Mucosa of descending colon (tissue), 3 donors: ENCODE results near the gene CACNA1C. TPM values are rescaled to one million over a fixed set of nuclear protein-coding genes. Genes with fewer than 3 reads are reported as not detected.

Experiments used
- ATAC-seq: fragments of 200-7000 bp; cut with Tn5 transposase; one replicate; pipeline ENCODE4 v1.9.1; 2020; ENCODE audit warnings: mild to moderate bottlenecking, moderate library complexity
- DNase-seq, 3 donors: peaks; one replicate each; pipeline ENCODE4 v3.0.0-alpha.2; 2020
- H3K36me3 ChIP-seq: fragments of 200-600 bp; one replicate; pipeline ENCODE4 v1.8.0; 2021; ENCODE audit warnings: low read depth, mild to moderate bottlenecking
- H3K4me1 ChIP-seq: fragments of 200-600 bp; one replicate; pipeline ENCODE4 v1.8.0; 2021; ENCODE audit warnings: low read depth, mild to moderate bottlenecking
- H3K4me3 ChIP-seq: fragments of 200-600 bp; one replicate; pipeline ENCODE4 v1.8.0; 2021; ENCODE audit warnings: mild to moderate bottlenecking
- H3K9me3 ChIP-seq: fragments of 200-600 bp; one replicate; pipeline ENCODE4 v1.8.0; 2021; ENCODE audit warnings: mild to moderate bottlenecking
- CTCF ChIP-seq: fragments of 200-600 bp; IDR thresholded peaks from one replicate; pipeline ENCODE4 v1.8.0; 2022; ENCODE audit warnings: antibody characterized with exemption, mild to moderate bottlenecking
- intact Hi-C, 2 donors: fragments of 100-400 bp; cut with DNase I in 1 of 2; cut with micrococcal nuclease in 1 of 2; formaldehyde crosslinking; loops; one replicate each; pipeline versions ENCODE4 v1.11.0 to v1.11.1; 2022; cut with DNase I, micrococcal nuclease
- total RNA-seq, 3 donors: library from RNA; stranded (reverse); fragmentation: NEBNext Ultra II Directional in 2 of 3; extraction: Animal tissue kit (Norgen Biotek cat#: 25700) in 2 of 3; gene quantifications; one replicate each; pipeline versions ENCODE4 v1.2.1 to v1.2.4, GENCODE V29; 2021 to 2023
- donor health status: DM: no; HTN: no; CAD: no; lungs with moderate emphysema.
- donor health status: DM: no; HTN: no; CAD: no.
- donor health status: DM: no; HTN: yes; CAD: no.

Gene CACNA1C
- total RNA-seq, 3 donors from 2014 or later: 5.5 to 89.4 (median 9.2) TPM

DNA sequence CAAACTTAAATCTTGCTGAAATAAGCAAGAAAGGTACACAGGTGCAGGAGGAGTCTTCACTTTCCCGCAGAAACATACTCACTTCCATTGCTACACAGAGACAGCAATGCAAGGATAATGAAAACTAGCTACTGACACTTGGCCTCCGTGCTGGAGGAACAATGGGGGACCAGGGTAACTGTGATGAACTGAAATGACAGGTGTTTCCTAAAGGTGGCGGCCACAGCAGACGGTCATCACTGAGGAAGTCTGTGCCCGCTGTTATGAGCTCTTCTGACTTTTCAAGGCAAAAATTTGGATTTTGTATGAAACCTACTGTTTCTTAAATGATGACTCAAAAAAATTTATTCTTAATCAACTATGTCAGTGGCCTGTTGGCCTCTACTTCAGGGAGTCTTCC is 189.4 kb downstream of the CACNA1C start:
- Histone ChIP-seq H3K36me3 (no peaks in the 10 kb centered on the region), H3K4me1 (no peaks in the 10 kb centered on the region), H3K4me3 (no peak overlapping the region), H3K9me3 (no peaks in the 10 kb centered on the region)
- DNase-seq (no peak), ATAC-seq (no peak)
- intact Hi-C loops: no loop called here
- no peak for TF ChIP-seq CTCF

- no peak for TF ChIP-seq CTCF
- ATAC-seq (no peak), DNase-seq (no peak)
- H3K36me3 ChIP-seq: no peaks in the 10 kb centered on the region
- H3K4me3 ChIP-seq: no peak overlapping the region
- no peaks in the 10 kb centered on the region for H3K4me1 ChIP-seq
- no peaks in the 10 kb centered on the region for H3K9me3 ChIP-seq
- intact Hi-C loops: no loop called here
Measured at GRCh38 chr12:2242816-2243215, 190.0 kb downstream of the CACNA1C start.

- intact Hi-C loops: no loop called here
Measured at GRCh38 chr12:2243275-2243674, 190.5 kb downstream of the CACNA1C start.

DNA sequence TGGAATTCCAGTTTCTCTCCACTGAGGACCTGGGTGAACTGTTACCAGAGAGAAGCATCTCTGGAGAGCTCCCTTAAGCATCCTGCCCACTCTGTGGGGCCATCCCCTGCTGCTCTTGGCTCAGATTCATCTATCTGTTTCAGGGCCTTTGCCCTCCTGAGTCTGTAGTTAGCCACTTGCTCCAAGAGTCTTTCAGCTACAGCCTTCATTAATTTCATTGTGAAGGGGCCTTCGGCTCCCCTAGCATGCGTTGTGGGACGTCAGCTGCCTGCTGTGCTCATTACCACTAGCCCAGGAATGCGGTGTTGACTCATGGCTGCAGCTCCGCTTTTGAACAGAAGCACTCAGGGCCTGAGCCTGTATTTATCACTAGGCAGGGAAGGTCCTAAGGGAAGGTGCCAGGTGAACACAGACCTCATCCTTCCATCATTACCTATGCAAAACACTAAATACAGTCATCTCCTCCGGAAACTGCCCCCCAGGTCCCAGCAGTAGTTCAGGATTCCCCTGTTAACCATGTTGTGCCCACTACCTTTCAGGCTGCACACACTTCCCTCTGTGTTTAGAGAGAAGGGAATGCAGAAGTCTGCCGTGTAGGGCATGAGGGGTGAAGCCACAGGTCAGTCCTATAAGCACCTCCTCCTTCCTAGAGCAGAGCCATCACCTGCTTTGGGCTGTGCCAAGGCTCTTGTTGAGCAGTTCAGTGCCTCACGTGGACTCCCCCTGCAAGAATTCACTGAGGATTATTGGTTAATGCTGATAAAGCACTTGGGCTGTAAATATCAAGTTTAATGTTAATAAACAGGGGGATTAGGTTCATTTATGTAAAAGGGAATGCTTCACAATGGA is 191.4 kb downstream of the CACNA1C start:
- H3K4me3 ChIP-seq: no peak overlapping the region
- intact Hi-C loops: no loop called here
- no peak for TF ChIP-seq CTCF
- ATAC-seq (peak; percentile 39), DNase-seq (no peak)
- H3K36me3 ChIP-seq: no peaks in the 10 kb centered on the region
- H3K4me1 ChIP-seq: peaks cover 3% of the 10 kb centered on the region
- H3K9me3 ChIP-seq: no peaks in the 10 kb centered on the region

More at GRCh38 chr12:2243275-2243674, 190.5 kb downstream of the CACNA1C start:
- DNase-seq (no peak), ATAC-seq (no peak)
- H3K9me3 ChIP-seq: no peaks in the 10 kb centered on the region
- H3K36me3 ChIP-seq: no peaks in the 10 kb centered on the region
- H3K4me1 ChIP-seq: peaks cover 3% of the 10 kb centered on the region
- TF ChIP-seq CTCF: no peak
- no peak overlapping the region for H3K4me3 ChIP-seq

DNA sequence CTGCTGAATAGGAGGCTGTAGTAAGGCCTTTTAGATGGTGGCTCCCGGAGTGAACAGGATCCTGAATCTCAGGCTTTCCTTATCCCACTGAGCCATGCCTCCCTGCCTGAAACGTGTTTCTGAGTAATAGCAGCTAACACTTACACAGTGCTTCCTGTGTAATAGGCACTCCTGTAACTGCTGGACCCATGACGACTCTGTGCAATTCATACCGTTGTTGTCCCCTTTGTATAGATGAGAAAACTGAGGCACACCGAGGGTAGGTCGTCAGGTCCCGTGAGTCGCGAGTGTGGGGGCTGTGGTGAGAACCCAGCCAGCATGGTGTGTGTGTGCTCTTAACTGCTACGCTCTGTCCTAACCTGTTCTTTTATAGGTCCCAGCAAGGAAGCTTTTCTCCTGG is 193.6 kb downstream of the CACNA1C start:
- Histone ChIP-seq H3K4me3 (no peak overlapping the region), H3K9me3 (no peaks in the 10 kb centered on the region), H3K4me1 (peaks cover 3% of the 10 kb centered on the region), H3K36me3 (no peaks in the 10 kb centered on the region)
- ATAC-seq (no peak), DNase-seq (no peak)
- TF ChIP-seq CTCF: no peak
- intact Hi-C loops: no loop called here
